HG02973 (cell line): Measurements from ENCODE around the gene C2CD4C.
"Not testable (repeated sequence)": the region's sequence is repeated elsewhere in the genome, so short reads cannot be mapped to it uniquely, and the experiment has no call there.

ENCODE experiments used
- ATAC-seq: cut with Tn5 transposase; IDR thresholded peaks from one replicate; pipeline ENCODE4 v1.9.1; 2021; ENCODE audit warnings: moderate library complexity; ENCODE audit not compliant: unreplicated experiment

Gene C2CD4C

GRCh38 chr19:383922-384798, 24.8 kb downstream of the C2CD4C start:
- ATAC-seq: no peak

GRCh38 chr19:383040-383439, 25.9 kb downstream of the C2CD4C start:
- no peak for ATAC-seq

GRCh38 chr19:382578-382977, 26.4 kb downstream of the C2CD4C start:
- not testable (repeated sequence) for ATAC-seq

GRCh38 chr19:381901-382300, 27.0 kb downstream of the C2CD4C start:
- ATAC-seq: not testable (repeated sequence)

GRCh38 chr19:380618-381219, 28.2 kb downstream of the C2CD4C start:
- not testable (repeated sequence) for ATAC-seq

GRCh38 chr19:379796-380195, 29.2 kb downstream of the C2CD4C start:
- ATAC-seq: no peak

GRCh38 chr19:378706-379105, 30.2 kb downstream of the C2CD4C start:
- ATAC-seq: no peak

- no peak for ATAC-seq
Measured at GRCh38 chr19:377801-378581, 31.0 kb downstream of the C2CD4C start.

- ATAC-seq: no peak
Measured at GRCh38 chr19:376111-376470, 32.9 kb downstream of the C2CD4C start.

- no peak for ATAC-seq
Measured at GRCh38 chr19:375395-376110, 33.4 kb downstream of the C2CD4C start.

- ATAC-seq: no peak
Measured at GRCh38 chr19:374886-375235, 34.1 kb downstream of the C2CD4C start.

- ATAC-seq: no peak
Measured at GRCh38 chr19:374183-374885, 34.6 kb downstream of the C2CD4C start.

- ATAC-seq: no peak
Measured at GRCh38 chr19:373391-374182, 35.4 kb downstream of the C2CD4C start.

GRCh38 chr19:372306-372890, 36.5 kb downstream of the C2CD4C start:
- no peak for ATAC-seq

- ATAC-seq: no peak
Measured at GRCh38 chr19:371501-372168, 37.3 kb downstream of the C2CD4C start.

- ATAC-seq: no peak
Measured at GRCh38 chr19:370641-371330, 38.2 kb downstream of the C2CD4C start.

GRCh38 chr19:369876-370275, 39.1 kb downstream of the C2CD4C start:
- ATAC-seq: no peak

- ATAC-seq: no peak
Measured at GRCh38 chr19:369256-369655, 39.7 kb downstream of the C2CD4C start.
